ENCODE results near the gene DSCAML1.

The DSCAML1 gene

GRCh38 chr11:117580866-117581265 lies 216.2 kb downstream of the DSCAML1 start:
- no peak for DNase-seq (ENCODE audit: low read depth)

- no peak for DNase-seq (ENCODE audit: low read depth)
Measured at GRCh38 chr11:117579161-117579560, 217.9 kb downstream of the DSCAML1 start.

DNA sequence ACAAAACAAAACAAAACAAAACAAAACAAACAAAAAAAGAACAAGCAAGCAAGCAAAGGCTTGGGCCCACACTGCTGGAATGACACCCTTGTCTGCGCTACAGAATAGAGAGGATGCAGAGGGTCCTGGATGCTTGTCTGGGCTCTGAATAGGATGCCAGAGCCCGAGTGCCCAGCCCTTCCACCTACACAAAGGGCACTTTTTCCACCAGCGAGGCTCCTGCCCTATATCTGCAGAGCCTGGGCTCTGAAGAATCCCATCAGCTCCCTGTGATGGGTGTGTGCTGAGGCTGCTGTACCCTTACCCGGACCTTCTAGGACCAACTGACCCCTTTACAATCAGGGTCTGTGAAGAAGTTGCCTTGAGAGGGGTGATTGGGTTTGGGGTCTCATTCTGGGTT lies 221.2 kb downstream of the DSCAML1 start:
- no peak for DNase-seq (ENCODE audit: low read depth)

GRCh38 chr11:117574551-117574950 lies 222.5 kb downstream of the DSCAML1 start:
- no peak for DNase-seq (ENCODE audit: low read depth)

DNA sequence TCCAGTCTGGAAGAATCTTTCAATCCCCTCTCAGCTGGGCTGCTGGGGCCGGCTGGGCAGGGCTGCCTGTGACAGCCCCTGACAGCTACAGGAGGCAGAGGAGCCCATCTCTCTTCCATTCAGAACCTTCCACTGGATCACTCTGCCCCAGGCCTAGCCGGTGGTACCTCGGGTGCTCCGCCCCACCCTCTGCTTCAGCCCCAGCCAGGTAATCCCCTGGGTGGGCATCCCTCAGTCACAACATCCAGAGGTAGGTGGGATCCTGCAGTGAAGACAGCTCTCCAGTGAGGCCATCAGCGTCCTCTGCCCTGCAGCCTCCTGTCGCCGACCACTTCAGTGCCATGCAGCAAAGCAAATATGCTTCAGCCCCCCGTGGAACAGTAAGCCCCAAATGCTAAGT lies 223.7 kb downstream of the DSCAML1 start:
- DNase-seq (ENCODE audit: low read depth), result no peak

DNA sequence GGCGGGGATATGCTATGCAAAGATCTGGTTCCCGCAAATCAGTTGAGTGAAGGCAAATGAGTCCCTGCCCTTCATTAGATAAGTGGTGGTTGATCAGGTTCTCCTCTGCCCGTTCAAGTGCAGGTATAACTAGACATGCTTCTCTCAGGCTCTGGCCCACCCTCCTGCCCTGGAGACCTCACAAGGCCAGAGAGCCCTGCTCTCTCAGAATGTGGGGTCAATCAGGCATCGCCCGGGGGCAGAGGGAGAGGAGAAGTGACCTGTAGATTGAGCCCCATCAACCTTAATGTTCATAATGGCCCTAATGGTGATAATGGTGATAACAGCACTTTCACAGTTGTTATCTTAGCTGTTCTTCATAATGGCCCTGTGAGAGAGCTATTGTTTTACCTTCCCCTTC lies 224.3 kb downstream of the DSCAML1 start:
- no peak for DNase-seq (ENCODE audit: low read depth)

DNA sequence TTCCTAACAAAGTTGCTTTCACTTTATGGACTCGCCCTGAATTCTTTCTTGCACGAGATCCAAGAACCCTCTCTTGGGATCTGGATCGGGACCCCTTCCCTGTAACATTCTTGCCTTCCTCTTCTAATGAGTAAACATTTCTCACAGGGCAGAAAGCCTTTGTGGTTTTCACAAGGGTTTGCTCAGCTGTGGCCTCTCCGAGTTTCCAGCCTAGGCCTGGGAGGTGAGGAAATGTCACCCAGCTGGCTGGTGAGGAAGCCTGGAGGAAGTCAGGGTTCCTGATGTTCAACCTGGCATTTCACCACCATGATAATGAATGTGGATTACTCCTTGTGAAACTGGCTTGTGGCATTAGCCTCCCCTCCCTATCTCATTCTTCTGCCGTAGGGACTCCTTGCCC lies 224.9 kb downstream of the DSCAML1 start:
- DNase-seq (ENCODE audit: low read depth), result no peak

DNA sequence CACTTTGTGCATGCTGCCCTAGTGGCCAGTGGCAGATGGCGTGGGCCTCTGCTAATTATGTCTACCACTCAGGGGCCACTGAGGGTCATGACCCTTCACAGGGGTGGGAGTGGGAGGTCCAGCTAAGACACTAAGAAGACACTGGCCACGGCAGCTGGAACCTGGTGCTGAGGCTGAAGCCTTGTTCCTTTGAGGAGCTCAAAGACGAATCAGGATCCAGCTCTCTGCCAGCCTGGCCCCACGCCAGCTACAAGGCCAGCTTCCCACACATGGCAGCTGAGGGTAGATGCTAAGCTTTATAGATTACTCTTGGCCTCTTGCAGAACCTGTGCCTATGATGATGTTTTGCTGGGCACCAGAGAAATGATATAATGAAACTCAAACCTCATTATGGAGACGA lies 226.3 kb downstream of the DSCAML1 start:
- no peak for DNase-seq (ENCODE audit: low read depth)

DNA sequence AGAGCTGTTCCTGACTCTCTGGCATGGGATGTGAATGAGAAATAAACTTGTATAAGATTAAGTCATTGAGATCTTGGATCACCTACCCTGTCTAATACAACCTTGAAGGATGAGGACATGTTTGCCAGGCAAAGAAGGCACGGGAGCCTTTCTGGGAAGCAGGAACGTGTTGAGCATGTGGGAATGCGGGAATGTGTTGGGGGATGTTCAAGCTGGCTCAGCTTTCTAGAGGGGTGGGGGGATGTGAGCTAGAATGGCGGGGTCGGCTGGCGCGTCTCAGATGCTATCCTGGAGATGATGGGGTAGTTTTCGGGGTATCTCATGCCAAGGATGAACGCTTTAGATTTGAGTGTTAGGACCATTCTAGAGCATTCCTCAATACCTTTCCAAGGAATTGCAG lies 227.1 kb downstream of the DSCAML1 start:
- no peak for DNase-seq (ENCODE audit: low read depth)

- no peak for DNase-seq (ENCODE audit: low read depth)
Measured at GRCh38 chr11:117565709-117566108, 231.3 kb downstream of the DSCAML1 start.

DNA sequence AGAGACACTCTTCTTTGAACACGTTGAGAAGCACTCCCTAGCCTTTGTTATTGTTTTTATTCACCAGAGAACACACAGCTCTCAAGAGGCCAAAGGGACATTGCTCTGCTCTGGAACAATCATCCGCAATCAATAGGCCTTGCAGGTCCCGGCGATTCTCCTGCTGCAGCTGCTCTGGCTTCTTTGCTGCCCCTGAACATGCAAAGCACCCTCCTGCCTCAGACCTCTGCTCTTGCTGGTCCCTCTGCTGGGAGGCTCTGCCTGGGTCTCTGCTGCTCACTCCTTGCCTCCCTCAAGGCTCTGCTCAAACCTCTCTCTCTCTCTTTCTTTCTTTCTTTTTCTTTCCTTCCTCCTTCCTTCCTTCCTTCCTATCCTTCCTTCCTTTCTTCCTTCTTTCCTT lies 232.7 kb downstream of the DSCAML1 start:
- DNase-seq (ENCODE audit: low read depth), result no peak

DNA sequence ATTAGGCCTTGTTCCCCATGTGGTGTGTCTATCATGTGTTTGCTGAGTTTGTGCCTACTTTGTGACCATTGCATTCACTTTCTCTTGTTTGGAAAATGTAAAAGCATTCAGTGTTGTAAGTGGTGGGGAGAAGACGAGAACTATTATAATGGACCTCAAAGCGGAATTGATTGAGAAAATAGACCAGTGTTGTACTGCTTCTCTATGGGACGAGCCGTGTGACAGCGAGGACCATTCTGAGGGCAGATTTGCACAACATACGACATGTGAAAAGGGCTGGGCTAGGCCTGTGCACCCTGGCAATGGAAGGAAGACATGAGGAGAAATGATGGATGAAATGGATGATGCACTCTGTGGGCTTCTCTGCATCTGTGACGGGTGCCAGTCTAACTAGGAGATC lies 233.5 kb downstream of the DSCAML1 start:
- DNase-seq (ENCODE audit: low read depth), result no peak

- no peak for DNase-seq (ENCODE audit: low read depth)
Measured at GRCh38 chr11:117562136-117562535, 234.9 kb downstream of the DSCAML1 start.

DNA sequence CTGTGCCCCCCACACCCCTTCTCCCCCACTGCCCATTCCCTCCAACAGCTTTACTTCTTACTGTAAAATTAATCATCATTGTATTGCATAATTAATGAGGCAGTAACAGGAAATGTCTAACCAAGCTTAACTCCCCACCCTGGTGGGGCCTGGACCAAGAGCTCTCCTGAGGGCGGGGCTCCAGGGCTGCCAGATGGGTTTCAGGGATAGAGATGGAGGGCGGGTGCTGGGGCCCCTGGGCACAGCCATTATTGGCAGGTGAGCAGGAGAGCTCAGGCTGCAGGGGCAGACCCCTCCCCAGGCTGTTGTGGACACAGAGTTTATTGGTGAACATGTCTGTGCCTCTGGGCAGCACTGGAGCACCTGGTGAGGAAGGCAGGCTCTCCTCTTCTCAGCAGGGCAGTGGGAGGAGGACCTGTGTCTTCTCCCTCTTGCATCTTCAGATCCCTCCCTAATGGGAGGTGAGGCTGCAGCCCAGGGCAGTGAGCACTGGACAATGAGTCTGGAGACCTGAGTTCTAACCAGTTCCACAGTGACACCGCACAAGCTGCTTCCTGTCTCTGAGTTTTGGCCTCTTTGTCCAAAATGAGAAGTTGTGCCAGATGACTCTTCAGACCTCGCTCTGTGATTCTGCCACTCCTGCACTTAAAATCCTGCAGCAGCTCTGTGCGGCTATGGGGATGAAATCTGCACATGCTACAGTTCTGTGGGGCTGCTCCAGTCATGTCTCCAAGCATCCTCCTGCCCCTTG lies 236.1 kb downstream of the DSCAML1 start:
- no peak for DNase-seq (ENCODE audit: low read depth)

- DNase-seq (ENCODE audit: low read depth), result no peak
Measured at GRCh38 chr11:117559698-117560097, 237.3 kb downstream of the DSCAML1 start.

DNA sequence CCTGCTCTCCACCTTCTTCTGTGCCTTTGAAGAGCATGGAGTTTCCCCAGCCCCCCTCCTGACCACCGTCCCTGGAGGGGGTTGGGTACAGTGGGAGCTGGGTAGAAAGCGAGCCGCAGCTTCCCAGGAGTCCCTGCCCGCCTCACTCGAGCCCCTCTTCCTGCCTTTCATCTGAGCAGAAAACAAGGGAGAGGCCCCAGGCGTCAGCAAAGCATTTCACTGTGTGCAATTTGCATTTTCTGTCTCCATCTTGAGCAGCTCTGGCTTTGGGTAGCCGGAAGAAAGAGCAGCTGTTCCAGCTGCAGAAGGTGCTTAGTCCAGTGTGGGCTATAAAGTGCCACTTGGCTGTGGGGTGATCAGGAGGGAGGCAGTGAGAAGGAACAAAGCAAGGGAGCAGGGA lies 239.7 kb downstream of the DSCAML1 start:
- no peak for DNase-seq (ENCODE audit: low read depth)

DNA sequence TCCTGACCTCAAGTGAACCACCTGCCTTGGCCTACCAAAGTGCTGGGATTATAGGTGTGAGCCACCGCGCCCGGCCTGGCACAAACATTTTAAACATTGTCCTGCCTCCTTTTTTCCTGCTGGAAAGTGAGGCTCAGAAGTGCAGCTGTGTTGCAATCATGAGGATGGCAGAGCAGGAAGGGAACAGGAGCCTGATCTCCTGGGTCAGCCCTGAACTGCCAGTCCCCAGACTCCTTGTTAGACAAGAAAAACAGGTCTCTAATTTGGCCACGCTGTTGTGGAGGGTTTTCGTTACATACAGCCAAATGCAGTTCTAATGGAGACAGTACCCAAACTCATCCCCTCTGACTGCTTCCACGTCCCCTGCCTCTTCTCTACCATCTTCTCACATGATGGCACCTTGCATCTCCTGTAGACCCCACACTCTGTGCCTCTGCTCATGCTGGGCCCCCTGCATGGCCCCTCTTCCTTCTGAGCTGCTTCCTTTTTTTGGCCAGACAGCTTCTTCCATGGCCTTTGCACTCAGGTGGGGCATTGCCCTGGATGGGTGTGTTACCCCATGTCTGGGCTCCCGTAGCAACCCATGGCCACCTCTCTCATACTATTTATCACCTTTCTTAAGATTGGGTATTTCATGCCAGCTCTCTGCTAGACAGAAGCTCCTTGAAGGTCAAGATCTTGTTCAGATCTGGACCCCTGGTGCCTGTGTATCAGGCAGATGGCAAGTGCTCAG lies 242.2 kb downstream of the DSCAML1 start:
- DNase-seq (ENCODE audit: low read depth), result no peak

DNA sequence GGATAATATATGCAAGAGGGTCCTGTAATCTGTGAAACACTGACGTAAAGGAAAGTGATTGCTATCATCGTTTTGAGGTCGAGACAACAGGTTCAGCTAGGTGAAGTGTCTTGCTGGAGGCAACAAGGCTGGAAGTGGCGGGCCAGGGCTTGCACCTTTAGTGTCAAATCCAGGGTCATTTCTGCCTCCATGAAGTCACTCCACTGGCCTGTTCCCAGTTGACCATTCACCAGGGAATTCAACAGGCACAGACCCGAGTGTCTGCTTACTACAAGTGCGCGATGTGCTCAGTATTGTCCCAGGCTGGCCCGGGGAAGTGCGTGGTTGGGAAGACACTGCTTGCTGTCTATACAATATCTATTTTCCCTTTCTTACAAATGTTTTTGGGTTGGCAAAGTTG lies 244.4 kb downstream of the DSCAML1 start:
- no peak for DNase-seq (ENCODE audit: low read depth)

GRCh38 chr11:117551761-117552343 lies 245.2 kb downstream of the DSCAML1 start:
- DNase-seq (ENCODE audit: low read depth), result no peak

GRCh38 chr11:117550466-117550865 lies 246.6 kb downstream of the DSCAML1 start:
- DNase-seq (ENCODE audit: low read depth), result no peak

DNA sequence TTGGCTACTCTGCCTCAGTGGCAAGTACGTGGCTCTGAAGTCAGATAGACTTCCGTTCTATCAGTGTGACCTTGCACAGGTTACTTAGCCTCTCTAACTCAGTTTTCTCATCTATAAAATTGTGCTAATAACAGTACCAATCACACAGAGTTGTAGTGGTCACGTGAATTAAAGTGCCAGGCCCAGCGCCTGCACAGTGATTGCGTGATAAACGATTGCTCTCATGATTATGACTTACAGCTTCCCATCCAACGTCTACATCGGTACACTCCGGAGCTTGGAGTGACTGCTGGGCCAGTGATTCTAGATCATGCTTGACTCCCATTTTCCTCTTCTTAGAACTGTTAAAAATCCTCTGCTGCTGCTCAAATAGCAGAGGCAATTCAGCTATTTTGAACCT lies 247.6 kb downstream of the DSCAML1 start:
- no peak for DNase-seq (ENCODE audit: low read depth)

GRCh38 chr11:117548876-117549275 lies 248.1 kb downstream of the DSCAML1 start:
- no peak for DNase-seq (ENCODE audit: low read depth)

DNA sequence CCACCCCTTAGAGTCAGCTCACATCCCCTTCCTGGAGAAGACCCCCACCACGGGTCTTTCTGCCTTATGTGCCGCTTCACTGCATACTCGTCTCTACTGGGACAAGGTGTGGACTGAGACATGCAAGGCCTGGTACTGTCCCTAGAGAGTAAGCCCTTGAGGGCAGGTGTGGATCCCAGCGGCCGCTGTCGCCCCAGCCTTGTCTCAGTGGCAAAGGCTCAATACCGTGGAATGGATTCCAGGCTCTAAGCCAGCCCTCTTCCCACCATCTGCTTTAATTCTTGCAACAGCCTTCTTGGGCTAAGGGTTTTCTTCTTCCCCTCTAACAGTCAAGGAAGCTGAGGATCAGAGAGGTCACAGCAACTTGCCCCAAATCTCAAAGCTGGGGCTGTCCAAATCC lies 249.1 kb downstream of the DSCAML1 start:
- DNase-seq (ENCODE audit: low read depth), result no peak

Data from activated T-cell treated with anti-CD3 and anti-CD28 coated beads for 1 hour (primary cell).